ENCODE measurements around the gene BHLHE40.
A peak's percentile ranks its signal among the peaks of the same experiment; 100 is the strongest.

The BHLHE40 gene

GRCh38 chr3:4979428-4980228 is at the start of gene BHLHE40 (continued):
- no peak for TF ChIP-seq ZBTB49 (tag by site-specific recombination; IDR thresholded peaks at IDR 0.05; ENCODE audit: low read depth)
- TF ChIP-seq ZNF768 (tag by site-specific recombination; IDR thresholded peaks at IDR 0.05): no peak
- no peak for TF ChIP-seq YY1 (tag by site-specific recombination; IDR thresholded peaks at IDR 0.05)
- no peak for TF ChIP-seq ZNF837 (tag by site-specific recombination; IDR thresholded peaks at IDR 0.05)
- no peak for TF ChIP-seq SP3 (tag by site-specific recombination; IDR thresholded peaks at IDR 0.05)
- no peak; the same call in 1 of the 2 replicates for TF ChIP-seq PATZ1 (tag by site-specific recombination; IDR thresholded peaks at IDR 0.05)
- no peak for TF ChIP-seq ZNF747 (tag by site-specific recombination; IDR thresholded peaks at IDR 0.05)
- TF ChIP-seq YY2 (tag by site-specific recombination; IDR thresholded peaks at IDR 0.05): no peak
- TF ChIP-seq ZNF785 (tag by site-specific recombination; IDR thresholded peaks at IDR 0.05): no peak
- peak; percentile 89 for TF ChIP-seq ZNF600 (tag by site-specific recombination; IDR thresholded peaks at IDR 0.05)
- TF ChIP-seq ZBTB8A (tag by site-specific recombination; IDR thresholded peaks at IDR 0.05): peak; percentile 7; the same call in 1 of the 2 replicates
- no peak for TF ChIP-seq ZNF138 (tag by site-specific recombination; IDR thresholded peaks at IDR 0.05; ENCODE audit: borderline replicate concordance)
- no peak for TF ChIP-seq KLF10 (tag by site-specific recombination; IDR thresholded peaks at IDR 0.05)
- TF ChIP-seq GLI2 (tag by site-specific recombination; IDR thresholded peaks at IDR 0.05; ENCODE audit: borderline replicate concordance, low read depth): no peak
- no peak for TF ChIP-seq ZNF140 (tag by site-specific recombination; IDR thresholded peaks at IDR 0.05)
- no peak for TF ChIP-seq ZNF626 (tag by site-specific recombination; IDR thresholded peaks at IDR 0.05)
- 0 out of 2 replicates have a peak, but pooled peaks have one; percentile 14 for TF ChIP-seq SP7 (tag by site-specific recombination; IDR thresholded peaks at IDR 0.05)
- TF ChIP-seq ZNF362 (tag by site-specific recombination; IDR thresholded peaks at IDR 0.05): no peak
- TF ChIP-seq ZNF704 (tag by site-specific recombination; IDR thresholded peaks at IDR 0.05): no peak
- no peak for TF ChIP-seq ZSCAN5A (tag by site-specific recombination; IDR thresholded peaks at IDR 0.05)
- TF ChIP-seq ZSCAN4 (tag by site-specific recombination; IDR thresholded peaks at IDR 0.05): peak; percentile 67
- no peak for TF ChIP-seq ZNF830 (tag by site-specific recombination; IDR thresholded peaks at IDR 0.05; ENCODE audit: low read depth)
- TF ChIP-seq ZNF175 (tag by site-specific recombination; IDR thresholded peaks at IDR 0.05): no peak
- TF ChIP-seq ZNF548 (tag by site-specific recombination; IDR thresholded peaks at IDR 0.05): no peak
- no peak for TF ChIP-seq ZNF521 (tag by site-specific recombination; IDR thresholded peaks at IDR 0.05)
- no peak for TF ChIP-seq ZNF398 (tag by site-specific recombination; IDR thresholded peaks at IDR 0.05)
- TF ChIP-seq ZFP37 (tag by site-specific recombination; IDR thresholded peaks at IDR 0.05): peak; percentile 66; the same call in 1 of the 2 replicates
- TF ChIP-seq ZNF169 (tag by site-specific recombination; IDR thresholded peaks at IDR 0.05): no peak
- no peak for TF ChIP-seq KLF1 (tag by site-specific recombination; IDR thresholded peaks at IDR 0.05)

All from HEK293 (cell line).